ENCODE data around the gene NAP1L1. TPM values are rescaled to one million over a fixed set of nuclear protein-coding genes. Genes with fewer than 3 reads are reported as not detected.

Gene NAP1L1
- total RNA-seq, 1 experiment from 2014 or later: 620 TPM

- no peaks in the 10 kb centered on the region for H3K9me3 ChIP-seq (ENCODE audit: control insufficient read depth, insufficient read depth, low read depth, low read length)
- DNase-seq (ENCODE audit: low read depth, low spot score): no peak
- H3K27me3 ChIP-seq (ENCODE audit: control insufficient read depth, insufficient read depth, low read length): no peaks in the 10 kb centered on the region
- H3K36me3 ChIP-seq (ENCODE audit: control insufficient read depth, insufficient read depth, low read length): no peaks in the 10 kb centered on the region; the same call in 1 of the 2 replicates
- intact Hi-C loops (cut with micrococcal nuclease; ENCODE audit: unreplicated experiment): no loop called here
- H3K27ac ChIP-seq (ENCODE audit: low read length): peak overlapping the region; percentile 100
- peak; percentile 66 for ATAC-seq
- in situ Hi-C loops (cut with HindIII; ENCODE audit: low pct_unique_long_range_greater_than_20kb, low sequenced_read_pairs): no loop called here
- POLR2A ChIA-PET: interaction anchor here (0.5 to 0.7 kb wide), 4 partner anchors 9 to 512 kb away, joined by 3 read pairs; no protein-coding TSS in a partner anchor
- peak; percentile 83 for TF ChIP-seq CTCF (IDR thresholded peaks at IDR 0.05)
- TF ChIP-seq POLR2AphosphoS5 (IDR thresholded peaks at IDR 0.05; ENCODE audit: low read depth, low read length): peak; percentile 86
- no peak for TF ChIP-seq REST (IDR thresholded peaks at IDR 0.05; ENCODE audit: insufficient read depth in 1 of 2, low read depth in 2 of 2, low read length in 1 of 2)
- no peak for TF ChIP-seq SIN3A (IDR thresholded peaks at IDR 0.05; ENCODE audit: borderline replicate concordance, insufficient read depth, low read depth, low read length)
- CTCF ChIA-PET: interaction anchor here (0.9 kb wide), 1 partner anchor 9 kb away, joined by 10 read pairs; no protein-coding TSS in a partner anchor
- peaks cover 68% of the 10 kb centered on the region for H3K4me1 ChIP-seq (ENCODE audit: control insufficient read depth, insufficient read depth, low read length)
- no TSS peak for BruUV-seq (replicated peaks)
- H3K4me3 ChIP-seq (ENCODE audit: low read depth in 2 of 2, low read length in 2 of 2): no peak overlapping the region
These were observed 47.1 kb downstream of the NAP1L1 start for GRCh38 chr12:76037130-76038103.

GRCh38 chr12:76035045-76035444 lies 49.4 kb downstream of the NAP1L1 start:
- POLR2A ChIA-PET: interaction anchor here (0.6 to 0.8 kb wide), 3 partner anchors 269 to 953 kb away, joined by 5 to 8 read pairs (median 6); no protein-coding TSS in a partner anchor
- DNase-seq (ENCODE audit: low read depth, low spot score) (no peak), ATAC-seq (no peak)
- Histone ChIP-seq H3K36me3 (ENCODE audit: control insufficient read depth, insufficient read depth, low read length) (peaks cover 4% of the 10 kb centered on the region), H3K27me3 (ENCODE audit: control insufficient read depth, insufficient read depth, low read length) (no peaks in the 10 kb centered on the region), H3K4me3 (ENCODE audit: low read depth in 2 of 2, low read length in 2 of 2) (no peak overlapping the region), H3K4me1 (ENCODE audit: control insufficient read depth, insufficient read depth, low read length) (peaks cover 58% of the 10 kb centered on the region), H3K27ac (ENCODE audit: low read length) (peak overlapping the region; percentile 100), H3K9me3 (ENCODE audit: control insufficient read depth, insufficient read depth, low read depth, low read length) (no peaks in the 10 kb centered on the region)
- CTCF ChIA-PET: no interaction called here
- in situ Hi-C loops (cut with HindIII; ENCODE audit: low pct_unique_long_range_greater_than_20kb, low sequenced_read_pairs) (no loop called here), intact Hi-C loops (cut with micrococcal nuclease; ENCODE audit: unreplicated experiment) (no loop called here)
- no TSS peak for BruUV-seq (replicated peaks)
- TF ChIP-seq CTCF (IDR thresholded peaks at IDR 0.05) (no peak), POLR2AphosphoS5 (IDR thresholded peaks at IDR 0.05; ENCODE audit: low read depth, low read length) (peak; percentile 69; the same call in 1 of the 2 replicates)

All from Panc1 (cell line).